Measurements from ENCODE around the gene OLFM4.

OLFM4 gene, protein sequence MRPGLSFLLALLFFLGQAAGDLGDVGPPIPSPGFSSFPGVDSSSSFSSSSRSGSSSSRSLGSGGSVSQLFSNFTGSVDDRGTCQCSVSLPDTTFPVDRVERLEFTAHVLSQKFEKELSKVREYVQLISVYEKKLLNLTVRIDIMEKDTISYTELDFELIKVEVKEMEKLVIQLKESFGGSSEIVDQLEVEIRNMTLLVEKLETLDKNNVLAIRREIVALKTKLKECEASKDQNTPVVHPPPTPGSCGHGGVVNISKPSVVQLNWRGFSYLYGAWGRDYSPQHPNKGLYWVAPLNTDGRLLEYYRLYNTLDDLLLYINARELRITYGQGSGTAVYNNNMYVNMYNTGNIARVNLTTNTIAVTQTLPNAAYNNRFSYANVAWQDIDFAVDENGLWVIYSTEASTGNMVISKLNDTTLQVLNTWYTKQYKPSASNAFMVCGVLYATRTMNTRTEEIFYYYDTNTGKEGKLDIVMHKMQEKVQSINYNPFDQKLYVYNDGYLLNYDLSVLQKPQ

GRCh38 chr13:53028637-53029203, at the start of gene OLFM4:
OLFM4 (plus strand) TSS chr13:53028813; CDS start chr13:53028837, 24 bp downstream.
- TF ChIP-seq, protein P1, sequence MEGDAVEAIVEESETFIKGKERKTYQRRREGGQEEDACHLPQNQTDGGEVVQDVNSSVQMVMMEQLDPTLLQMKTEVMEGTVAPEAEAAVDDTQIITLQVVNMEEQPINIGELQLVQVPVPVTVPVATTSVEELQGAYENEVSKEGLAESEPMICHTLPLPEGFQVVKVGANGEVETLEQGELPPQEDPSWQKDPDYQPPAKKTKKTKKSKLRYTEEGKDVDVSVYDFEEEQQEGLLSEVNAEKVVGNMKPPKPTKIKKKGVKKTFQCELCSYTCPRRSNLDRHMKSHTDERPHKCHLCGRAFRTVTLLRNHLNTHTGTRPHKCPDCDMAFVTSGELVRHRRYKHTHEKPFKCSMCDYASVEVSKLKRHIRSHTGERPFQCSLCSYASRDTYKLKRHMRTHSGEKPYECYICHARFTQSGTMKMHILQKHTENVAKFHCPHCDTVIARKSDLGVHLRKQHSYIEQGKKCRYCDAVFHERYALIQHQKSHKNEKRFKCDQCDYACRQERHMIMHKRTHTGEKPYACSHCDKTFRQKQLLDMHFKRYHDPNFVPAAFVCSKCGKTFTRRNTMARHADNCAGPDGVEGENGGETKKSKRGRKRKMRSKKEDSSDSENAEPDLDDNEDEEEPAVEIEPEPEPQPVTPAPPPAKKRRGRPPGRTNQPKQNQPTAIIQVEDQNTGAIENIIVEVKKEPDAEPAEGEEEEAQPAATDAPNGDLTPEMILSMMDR (IDR thresholded peaks at IDR 0.05; ENCODE audit: borderline replicate concordance, insufficient read depth, low read depth, low read length), result no peak

GRCh38 chr13:52978989-52979388, 49.6 kb upstream of the OLFM4 start:
- H3K4me3 ChIP-seq (ENCODE audit: low read depth, low read length), result no peak overlapping the region
- TF ChIP-seq, protein P1 (IDR thresholded peaks at IDR 0.05; ENCODE audit: borderline replicate concordance, insufficient read depth, low read depth, low read length), result no peak

More at GRCh38 chr13:53028637-53029203, at the start of gene OLFM4:
- no peak within 1 kb of the TSS for H3K4me3 ChIP-seq (ENCODE audit: low read depth, low read length)

GRCh38 chr13:52980695-52981094, 47.9 kb upstream of the OLFM4 start:
- H3K4me3 ChIP-seq (ENCODE audit: low read depth, low read length), result no peak overlapping the region
- TF ChIP-seq, protein P1 (IDR thresholded peaks at IDR 0.05; ENCODE audit: borderline replicate concordance, insufficient read depth, low read depth, low read length), result no peak

DNA sequence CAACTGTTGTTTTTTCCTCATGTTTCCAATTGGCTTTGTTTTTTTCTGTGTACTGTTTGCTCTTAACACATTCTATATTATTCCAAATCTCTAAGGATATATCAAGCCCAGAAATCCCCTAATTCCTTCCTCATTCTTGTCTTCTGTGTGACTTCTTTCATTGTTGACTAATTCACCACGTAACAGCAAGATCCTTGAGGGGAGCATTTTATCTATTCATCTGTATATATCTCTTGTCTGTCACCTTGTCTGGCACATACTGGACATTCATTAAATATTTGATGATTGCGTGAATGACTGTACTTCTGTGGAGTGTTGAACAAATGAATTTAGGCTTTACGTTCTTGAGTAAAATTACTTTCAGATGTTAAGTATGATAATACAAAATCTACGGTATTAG, 44.8 kb upstream of the OLFM4 start:
- no peak overlapping the region for H3K4me3 ChIP-seq (ENCODE audit: low read depth, low read length)
- TF ChIP-seq, protein P1 (IDR thresholded peaks at IDR 0.05; ENCODE audit: borderline replicate concordance, insufficient read depth, low read depth, low read length), result no peak

- TF ChIP-seq, protein P1 (IDR thresholded peaks at IDR 0.05; ENCODE audit: borderline replicate concordance, insufficient read depth, low read depth, low read length), result no peak
- no peak overlapping the region for H3K4me3 ChIP-seq (ENCODE audit: low read depth, low read length)
Observed at GRCh38 chr13:52984881-52985363, 43.7 kb upstream of the OLFM4 start.

DNA sequence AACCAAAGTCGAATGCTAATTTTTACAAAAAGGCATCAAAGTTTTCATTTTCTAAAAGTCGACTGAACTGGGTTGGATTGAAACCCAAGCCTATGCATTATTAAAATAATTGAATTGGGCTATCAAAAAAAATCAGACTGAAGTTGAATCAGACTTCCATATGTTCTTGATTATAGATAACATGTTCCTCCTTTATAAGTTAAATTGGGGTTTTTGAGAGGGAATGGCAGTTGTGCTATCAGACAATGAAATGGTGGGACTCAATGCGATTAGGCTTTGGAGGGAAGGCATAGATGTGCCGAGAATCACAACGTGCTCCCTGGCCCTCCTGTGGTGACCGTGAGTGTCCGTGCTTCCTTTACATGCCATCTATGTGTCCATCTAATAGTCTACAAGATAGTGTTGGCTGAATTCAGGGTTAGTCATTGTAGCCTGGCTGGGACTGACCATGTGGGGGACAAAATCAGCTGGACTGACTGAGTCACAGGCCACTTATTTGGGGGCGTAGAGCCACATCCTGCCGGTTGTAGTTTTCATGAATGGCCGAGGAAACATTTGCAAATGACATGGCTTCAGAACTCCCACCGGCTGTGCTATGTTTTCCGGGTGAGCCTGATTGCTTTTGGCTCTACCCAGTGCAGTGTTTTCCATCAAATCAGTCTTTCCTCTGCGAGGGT, 37.1 kb upstream of the OLFM4 start:
- TF ChIP-seq, protein P1 (IDR thresholded peaks at IDR 0.05; ENCODE audit: borderline replicate concordance, insufficient read depth, low read depth, low read length), result no peak
- no peak overlapping the region for H3K4me3 ChIP-seq (ENCODE audit: low read depth, low read length)
